HG03342 (cell line): ENCODE results near the gene DNAJC11.
"Not testable (repeated sequence)": the region's sequence is repeated elsewhere in the genome, so short reads cannot be mapped to it uniquely, and the experiment has no call there.

Experiments used
- ATAC-seq: cut with Tn5 transposase; IDR thresholded peaks from one replicate; pipeline ENCODE4 v1.9.1; 2021; ENCODE audit warnings: mild to moderate bottlenecking, moderate library complexity; ENCODE audit not compliant: unreplicated experiment

Gene DNAJC11

DNA sequence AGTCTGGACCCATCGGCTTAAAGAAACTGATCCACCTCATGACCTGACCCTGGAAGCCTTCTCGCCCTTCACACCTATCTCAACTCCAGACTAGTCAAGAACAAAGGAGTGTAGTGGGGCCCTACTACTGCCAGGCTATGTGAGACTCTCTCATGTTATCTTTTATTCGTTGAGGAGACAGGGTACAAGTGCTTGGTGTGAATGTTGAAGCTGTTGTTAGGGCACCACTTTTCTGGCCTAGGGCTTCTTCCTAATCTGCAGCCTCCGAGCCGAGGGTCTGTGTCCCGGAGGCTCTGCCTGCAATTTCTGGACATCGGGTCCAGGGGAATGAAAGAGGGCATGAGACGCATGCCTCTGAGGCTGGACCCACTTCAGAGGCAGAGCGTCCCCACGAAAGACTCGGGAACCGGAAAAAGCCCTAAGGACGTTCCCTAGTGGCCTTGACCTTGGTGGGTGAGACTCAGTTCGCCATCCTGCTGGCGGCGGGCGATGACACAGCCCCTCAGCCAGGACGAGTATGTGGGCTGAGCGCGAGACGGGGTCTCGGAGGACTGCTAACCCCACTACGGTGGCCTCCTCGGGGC is 671 bp downstream of the DNAJC11 start:
- ATAC-seq = peak; percentile 5

DNA sequence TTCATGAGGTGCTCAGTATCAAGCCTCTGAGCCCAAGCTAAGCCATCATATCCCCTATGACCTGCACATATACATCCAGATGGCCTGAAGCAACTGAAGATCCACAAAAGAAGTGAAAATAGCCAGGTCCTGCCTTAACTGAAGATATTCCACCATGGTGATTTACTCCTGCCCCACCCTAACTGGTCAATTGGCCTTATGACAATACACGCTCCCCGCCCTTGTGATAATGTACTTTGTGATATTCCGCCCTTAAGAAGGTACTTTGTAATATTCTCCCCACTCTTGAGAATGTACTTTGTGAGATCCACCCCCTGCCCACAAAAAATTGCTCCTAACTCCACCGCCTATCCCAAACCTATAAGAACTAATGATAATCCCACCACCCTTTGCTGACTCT is 1.7 kb downstream of the DNAJC11 start:
- not testable (repeated sequence) for ATAC-seq

DNA sequence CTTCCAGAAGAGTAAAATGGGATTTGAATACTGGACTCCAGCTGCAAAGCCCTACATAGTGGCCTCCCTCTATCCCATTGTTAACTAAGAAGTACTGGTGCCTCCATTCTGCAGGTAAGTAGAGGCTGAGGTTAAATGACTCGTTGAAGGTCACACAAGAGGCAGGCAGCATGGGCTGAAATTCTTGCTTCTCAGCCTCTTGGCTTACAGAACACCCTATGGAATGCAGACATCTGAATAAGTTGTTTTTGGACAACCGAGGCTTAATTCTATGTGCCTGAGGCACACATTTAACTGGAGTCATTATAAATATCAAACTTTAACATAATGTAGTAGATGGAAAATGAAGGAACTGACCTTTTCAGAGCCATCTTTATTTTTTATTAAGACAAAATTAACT is 5.7 kb downstream of the DNAJC11 start:
- no peak for ATAC-seq

DNA sequence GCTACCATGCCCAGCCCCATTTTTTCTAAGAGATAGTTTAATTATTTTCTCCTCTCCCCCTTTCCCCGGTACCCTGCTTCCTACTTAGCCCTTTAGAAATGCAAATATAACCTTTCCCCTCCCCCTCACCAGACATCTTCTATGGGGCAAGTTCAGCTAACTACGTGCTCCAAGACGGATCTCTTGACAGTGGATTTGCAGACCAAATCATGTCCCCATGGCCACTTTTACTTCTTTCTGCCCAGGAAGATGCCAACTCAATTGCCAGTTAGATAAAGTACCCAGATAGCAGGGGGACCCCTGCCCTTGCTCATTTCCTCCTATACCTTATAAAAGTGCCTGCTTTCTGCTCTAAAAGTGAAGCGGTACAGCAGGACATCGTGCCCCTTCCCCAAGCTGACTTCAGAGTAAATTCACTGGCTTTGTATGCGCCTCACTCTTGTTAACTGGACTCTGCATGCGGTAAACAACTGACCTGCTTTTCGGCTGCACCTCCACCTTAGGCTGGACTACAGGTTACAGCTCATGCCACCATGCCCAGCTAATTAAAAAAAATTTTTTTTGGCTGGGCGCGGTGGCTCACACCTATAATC is 7.4 kb downstream of the DNAJC11 start:
- ATAC-seq = no peak

DNA sequence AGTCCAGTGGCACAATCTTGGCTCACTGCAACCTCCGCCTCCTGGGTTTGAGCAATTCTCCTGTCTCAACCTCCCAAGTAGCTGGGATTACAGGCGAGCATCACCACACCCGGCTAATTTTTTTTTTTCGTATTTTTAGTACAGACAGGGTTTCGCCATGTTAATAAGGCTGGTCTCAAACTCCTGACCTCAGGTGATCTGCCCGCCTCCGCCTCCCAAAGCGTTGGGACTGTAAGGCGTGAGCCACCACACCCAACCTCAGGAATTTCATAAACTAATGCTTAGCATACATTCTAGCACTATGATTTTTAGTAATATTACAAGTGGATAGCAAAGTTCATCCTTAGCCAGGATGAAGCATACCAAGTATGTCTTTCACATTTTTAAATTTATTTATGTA is 8.7 kb downstream of the DNAJC11 start:
- no peak for ATAC-seq

DNA sequence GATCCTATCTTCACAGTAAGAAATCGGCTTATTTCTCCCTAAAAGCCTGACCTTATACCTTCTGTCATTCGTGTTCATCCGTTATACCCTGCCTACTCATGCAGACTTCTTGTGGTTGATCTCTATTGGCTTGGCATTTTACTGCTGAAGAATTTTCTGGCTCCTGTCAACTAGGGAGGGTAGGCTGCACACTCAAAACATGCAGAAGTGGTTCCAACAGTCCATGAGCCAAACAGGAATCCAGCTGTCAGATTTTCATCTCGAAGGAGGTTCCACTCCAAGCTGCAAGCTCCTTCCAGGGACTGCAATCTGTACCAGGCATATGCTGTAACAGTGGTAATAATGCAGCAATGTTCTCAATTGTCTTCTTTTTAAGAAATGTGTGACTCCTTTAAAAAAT is 10.1 kb downstream of the DNAJC11 start:
- no peak for ATAC-seq

DNA sequence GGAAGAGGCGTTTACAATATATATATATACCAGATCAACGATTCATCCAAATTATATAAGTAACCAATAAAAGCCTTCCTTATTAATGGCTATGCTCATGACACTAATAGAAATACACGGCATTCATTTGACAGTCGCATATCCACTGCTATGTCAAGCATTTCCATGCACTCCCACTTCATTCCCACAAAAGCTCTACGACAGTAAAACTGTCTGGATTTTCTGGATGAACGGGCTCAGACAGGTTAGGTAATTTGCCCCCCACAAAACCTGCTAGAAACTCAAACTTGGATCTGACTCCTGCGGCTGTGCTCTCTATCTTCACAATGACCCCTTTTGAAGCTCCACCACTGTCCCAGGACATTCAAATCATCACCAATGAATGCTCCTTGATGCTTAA is 11.4 kb downstream of the DNAJC11 start:
- no peak for ATAC-seq

DNA sequence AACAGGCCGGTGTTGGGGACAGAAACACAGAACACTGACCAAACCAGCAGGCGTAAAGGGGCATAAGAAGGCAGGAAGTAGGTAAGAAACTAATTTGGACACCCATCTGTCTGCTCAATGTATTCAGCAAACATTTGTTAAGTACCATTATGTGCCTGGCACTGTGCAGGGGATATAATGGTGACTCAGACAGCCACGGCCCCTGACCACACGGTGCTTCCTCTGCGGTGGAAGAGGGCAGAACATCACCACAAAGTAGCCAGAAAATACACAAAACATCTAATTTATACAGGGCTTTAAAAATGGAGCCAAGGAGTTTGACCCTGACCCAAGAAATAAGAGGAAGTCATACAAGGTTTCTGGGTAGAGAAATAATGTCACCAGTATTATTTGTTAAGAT is 12.9 kb downstream of the DNAJC11 start:
- no peak for ATAC-seq

DNA sequence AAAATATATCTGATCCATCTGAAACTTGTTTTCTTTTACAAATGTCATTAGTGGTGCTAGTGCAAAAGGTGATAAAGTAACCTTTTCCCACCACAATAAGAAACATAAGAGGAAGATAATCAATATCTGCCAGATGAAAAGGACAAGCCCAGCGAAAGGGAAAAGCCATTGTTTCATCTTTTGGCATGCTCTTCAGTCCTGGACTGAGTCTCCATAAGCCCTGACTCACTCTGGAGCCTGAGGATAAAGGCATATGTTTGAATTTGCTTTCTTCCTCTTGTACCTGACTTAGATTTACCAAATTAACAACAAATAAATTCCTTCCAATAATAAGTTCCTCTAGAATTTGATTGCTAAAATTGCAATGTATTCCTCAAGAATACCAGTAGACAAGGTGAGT is 13.6 kb downstream of the DNAJC11 start:
- no peak for ATAC-seq

DNA sequence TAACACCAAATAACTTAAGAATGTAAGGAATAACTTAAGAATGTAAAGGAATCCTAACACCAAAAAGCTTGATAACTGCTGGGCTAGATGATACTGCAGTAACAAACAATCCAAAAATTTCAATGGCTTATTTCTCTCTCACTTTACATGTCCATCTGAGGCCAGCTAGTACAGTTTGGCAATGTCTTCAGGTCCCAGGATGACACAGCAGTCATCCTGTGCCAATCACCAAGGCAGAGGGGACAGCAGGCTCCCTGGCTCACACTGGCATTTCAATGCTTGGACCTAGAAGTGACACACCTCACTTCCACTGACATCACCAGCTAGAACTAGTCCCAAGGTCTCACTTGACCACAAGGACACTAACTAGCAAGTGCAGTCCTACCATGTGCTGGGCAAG is 15.3 kb downstream of the DNAJC11 start:
- ATAC-seq = no peak

DNA sequence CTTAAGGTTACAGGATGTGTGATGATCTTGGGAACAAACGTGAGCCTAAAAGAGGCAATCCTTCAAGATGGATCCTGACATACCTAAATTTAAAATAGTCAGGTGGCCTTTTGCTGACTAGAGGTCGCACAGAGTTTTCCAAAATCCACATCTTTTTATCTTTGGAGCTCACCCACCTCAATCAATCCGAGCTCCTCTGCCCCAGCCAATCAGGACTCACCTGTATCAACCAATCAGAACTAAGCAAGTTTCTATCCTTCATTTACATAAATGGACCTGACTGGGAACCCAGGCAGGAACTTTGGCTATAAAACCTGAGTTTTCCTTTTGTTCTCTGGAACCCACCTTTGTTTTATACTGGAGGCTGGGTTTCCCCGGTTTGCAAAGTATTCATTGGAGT is 16.2 kb downstream of the DNAJC11 start:
- no peak for ATAC-seq

DNA sequence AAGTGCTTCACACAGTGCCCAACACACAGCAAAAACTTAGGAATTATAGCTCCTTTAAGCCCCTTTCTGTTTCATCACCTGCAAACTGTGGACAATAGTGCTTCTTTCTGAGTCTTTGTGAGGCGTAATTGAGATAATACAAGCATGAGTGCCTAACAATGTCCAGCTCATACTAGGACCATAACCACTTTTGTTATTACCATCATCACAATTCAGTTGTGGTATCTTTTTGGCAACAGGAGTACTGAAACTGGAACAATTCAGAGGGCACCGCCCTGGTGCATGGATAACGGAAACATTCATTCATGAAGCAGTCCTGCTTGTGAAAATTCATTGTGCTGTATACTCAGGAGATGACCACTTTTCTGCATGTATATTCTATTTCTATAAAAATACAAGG is 18.2 kb downstream of the DNAJC11 start:
- ATAC-seq = no peak

DNA sequence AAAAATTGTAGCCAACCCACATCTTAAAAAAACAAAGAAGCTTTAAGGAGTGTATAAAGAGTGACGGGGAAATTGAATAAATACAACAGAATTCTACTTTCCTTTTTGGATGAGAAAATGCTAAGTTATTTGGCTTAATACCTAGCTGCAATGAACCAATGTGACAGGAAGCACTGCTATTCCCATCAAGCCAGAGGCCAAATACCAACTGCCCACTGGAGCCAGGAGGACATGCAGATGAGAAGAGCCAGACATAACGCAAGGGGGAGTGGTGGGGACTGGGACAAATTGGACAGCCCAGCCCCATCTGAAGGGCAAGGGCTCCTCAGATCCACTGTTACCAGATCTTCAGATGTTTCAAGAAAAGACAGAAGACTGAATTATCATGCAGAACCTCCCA is 25.7 kb downstream of the DNAJC11 start:
- no peak for ATAC-seq

DNA sequence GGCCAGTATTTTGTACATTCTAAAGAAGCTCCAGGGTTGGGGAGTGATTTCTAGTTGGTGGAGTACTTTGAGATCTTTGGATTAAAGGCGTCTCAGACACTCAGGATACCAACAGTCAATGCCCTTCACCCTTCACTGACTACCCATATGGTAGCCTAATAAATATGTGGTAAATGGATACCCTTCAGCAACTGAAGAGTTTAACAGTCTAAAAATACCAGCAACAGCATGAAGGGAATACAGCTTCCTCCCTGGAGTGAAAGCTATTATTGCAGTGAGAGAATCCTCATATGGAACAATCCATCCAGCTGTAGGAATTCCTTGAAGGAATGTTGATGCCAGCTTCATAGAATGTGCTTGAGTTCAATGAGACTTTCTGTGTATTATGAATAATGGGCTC is 26.8 kb downstream of the DNAJC11 start:
- no peak for ATAC-seq

DNA sequence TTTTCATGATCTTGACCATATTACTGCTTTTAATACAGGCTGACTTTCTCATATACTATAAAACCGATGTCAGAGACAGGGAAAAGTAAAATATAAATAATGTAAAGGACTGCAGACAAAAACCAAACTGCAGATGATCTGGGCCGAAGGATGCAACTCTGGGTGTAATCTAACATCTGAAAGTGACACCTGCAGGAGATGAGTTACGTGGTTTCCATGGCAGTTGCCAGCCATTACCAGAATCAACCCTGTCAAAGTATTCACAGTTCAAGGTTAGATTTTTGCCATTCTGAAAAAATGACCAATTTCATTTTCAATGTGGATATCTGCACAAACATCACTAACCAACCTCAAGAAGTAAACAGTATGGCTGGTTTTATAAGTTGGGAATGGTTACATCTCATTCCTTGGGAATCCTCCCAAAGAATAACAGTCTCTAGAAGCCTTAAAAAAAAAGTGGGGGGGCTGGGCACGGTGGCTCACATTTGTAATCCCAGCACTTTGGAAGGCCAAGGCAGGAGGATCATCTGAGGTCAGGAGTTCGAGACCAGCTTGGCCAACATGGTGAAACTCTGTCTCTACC is 27.7 kb downstream of the DNAJC11 start:
- no peak for ATAC-seq

DNA sequence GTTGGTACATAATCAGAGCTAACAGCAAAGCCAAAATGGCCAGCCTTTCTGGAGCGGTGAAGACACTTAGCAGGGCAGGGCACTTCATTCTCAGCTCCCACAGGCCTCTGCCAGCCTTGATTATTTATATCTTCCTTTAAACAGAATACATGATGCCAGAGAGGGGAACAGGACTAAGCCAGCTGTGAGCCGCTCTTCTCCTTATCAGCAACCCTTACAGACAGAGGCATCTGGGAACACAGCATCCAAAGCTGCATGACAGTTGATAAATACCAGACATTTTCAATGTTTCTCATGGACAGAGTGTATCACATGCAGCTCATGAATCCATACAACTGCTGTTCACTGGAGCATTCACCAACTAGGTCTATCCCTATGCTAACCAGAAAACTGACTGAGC is 29.1 kb downstream of the DNAJC11 start:
- ATAC-seq = no peak

DNA sequence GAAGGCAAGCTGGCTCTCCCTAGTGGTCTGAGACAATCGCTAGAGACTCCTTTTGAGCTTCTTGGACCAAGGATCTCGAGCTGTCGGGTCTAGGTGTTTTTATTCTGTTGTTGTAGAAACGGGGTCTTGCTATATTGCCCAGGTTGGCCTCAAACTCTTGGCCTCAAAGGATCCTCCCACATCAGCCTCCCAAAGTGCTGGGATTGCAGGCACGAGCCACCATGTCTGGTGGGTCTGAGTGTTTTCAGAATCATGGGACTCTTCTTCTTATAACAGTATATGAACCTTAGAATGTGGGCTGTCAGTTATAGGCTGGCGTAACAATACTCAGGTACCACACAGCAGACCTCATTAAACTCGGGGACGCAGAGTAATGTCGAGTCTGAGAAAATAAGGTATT is 33.1 kb downstream of the DNAJC11 start:
- no peak for ATAC-seq

DNA sequence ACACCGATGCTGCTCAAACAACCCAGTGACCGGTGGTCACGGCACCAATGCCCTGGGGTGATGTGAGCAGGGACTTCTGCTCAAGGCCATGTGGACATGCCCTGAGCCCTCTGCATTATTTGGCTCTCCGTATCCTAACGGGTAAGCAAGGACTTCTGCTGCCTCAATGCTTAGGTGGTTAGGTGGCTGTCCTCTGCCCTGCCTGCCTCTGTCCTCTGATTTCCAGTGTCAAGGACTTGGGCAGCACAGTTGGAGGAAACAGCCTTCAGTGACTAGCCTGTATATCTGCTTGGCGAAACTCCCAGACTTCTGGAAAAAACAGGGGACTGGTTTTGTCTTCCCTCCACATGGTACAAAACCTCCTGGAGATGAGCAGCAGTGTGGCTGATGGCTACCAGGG is 34.5 kb downstream of the DNAJC11 start:
- no peak for ATAC-seq

DNA sequence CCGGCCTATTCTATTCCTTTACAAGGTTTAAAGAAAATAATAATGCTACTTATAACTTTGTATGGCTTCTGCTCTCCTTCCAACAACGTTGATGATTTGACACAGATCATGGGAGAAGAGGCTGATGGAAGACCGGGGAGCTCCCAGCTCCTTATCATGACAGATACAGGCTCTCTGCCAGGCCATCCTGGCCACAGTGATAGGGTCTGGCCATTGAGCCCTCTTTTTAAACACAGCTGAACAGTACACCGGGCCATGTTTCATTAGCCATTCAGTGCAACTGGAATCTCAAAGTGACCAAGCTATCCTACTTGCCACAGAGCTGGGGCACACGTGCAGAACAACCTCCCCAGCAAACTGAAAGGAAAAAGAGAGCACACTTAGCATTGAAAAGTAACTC is 34.9 kb downstream of the DNAJC11 start:
- no peak for ATAC-seq

DNA sequence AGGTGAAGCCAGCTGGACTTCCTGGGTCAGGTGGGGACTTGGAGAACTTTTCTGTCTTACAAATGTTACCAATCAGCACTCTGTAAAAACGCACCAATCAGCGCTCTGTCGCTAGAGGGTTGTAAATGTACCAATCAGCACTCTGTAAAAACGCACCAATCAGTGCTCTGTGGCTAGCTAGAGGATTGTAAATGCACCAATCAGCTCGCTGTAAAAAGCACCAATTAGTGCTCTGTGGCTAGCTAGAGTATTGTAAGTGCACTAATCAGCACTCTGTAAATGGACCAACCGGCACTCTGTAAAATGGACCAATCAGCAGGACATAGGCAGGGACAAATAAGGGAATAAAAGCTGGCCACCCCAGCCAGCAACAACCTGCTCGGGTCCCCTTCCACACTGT is 39.1 kb downstream of the DNAJC11 start:
- not testable (repeated sequence) for ATAC-seq

DNA sequence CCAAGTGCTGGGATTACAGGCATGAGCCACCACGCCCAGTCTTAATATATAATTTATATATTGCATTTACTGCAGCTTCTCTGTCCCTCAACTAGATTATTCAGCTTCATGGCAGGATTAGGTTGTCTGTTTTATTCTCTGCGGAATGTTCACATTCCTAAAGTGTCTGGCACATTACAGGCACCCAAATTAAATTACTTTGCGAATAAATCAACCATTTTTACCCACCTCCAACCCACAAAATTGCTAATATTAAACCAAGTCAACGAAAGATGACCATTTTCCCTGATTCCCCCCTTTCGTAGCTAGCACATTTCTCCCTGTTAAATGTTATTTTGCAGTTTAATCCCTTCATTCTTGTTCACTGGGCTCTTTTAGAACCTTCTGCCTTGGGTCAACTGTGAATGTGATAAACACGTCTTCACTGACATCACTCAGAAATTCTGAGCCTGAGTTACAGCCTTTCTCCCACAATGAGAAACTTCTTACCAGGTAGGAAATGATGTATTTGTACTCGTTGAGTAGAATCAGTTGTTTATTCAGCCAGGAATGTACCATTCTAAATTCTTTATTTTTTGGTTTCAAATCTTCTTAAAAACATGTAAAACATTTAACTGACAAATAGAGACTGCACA is 41.1 kb downstream of the DNAJC11 start:
- ATAC-seq = no peak

DNA sequence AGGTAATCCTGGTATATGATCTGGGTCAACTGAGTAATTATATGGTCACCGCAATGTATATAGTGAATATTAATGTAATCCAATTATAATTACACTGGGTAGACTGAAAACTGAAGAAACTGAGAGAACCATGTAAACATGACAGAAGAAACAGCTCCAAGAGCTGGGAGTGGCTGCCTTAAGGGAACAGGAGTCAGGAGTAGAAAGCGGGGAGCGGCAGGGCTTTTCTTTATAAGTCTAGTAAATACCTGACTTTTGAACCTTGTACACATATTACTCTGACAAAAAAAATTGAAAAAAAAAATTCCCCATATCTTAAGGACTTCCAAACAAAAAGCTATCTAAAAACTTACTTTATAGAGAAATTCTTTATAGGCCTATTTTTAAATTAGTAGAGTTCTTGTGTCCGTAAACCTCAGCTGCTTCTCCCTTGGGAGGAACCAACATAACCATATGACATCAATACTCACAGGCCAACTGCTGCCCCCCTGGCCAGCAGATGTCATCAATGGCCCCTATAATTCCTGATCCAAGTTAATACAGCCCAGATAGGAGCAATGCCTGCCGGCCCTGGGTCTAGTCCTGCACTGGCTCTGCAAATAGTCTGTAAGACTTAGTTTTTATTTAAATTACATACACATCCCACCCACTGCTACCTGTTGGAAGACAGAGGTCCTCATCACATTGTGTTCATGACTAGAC is 43.1 kb downstream of the DNAJC11 start:
- ATAC-seq = no peak
